CD14-positive monocyte (primary cell): ENCODE measurements around the gene CMTM2. TPM values are rescaled to one million over a fixed set of nuclear protein-coding genes. Genes with fewer than 3 reads are reported as not detected.

Experiments used
- DNase-seq, 3 donors: peaks; one replicate each; pipeline ENCODE4 v3.0.0-alpha.2; 2011 to 2022
- H2AFZ ChIP-seq: 2 replicates; pipeline ENCODE4 v1.6.0; 2012; ENCODE audit warnings: mild to moderate bottlenecking, low read depth, low read length, inconsistent platforms; ENCODE audit not compliant: insufficient read depth, poor library complexity, severe bottlenecking
- H3K27ac ChIP-seq, 2 donors: 1 replicate in 1 of 2; 2 replicates in 1 of 2; pipeline ENCODE4 v1.5.1; 2012 to 2013; ENCODE audit warnings: low read length in 2 of 2, control low read depth in 1 of 2, inconsistent platforms in 1 of 2, low read depth in 1 of 2, mild to moderate bottlenecking in 1 of 2
- H3K27me3 ChIP-seq, 2 donors: one replicate each; pipeline versions ENCODE4 v1.6.0 to v1.6.1; 2011 to 2013; ENCODE audit warnings: low read length in 2 of 2; ENCODE audit not compliant: control insufficient read depth in 2 of 2, insufficient read depth in 2 of 2
- H3K36me3 ChIP-seq, 2 donors: replicated peaks in 1 of 2; 1 replicate in 1 of 2; 2 replicates in 1 of 2; pipeline versions ENCODE4 v1.5.1 to v1.6.1; 2012 to 2013; ENCODE audit warnings: low read length in 2 of 2, control low read depth in 1 of 2, inconsistent platforms in 1 of 2, mild to moderate bottlenecking in 1 of 2; ENCODE audit not compliant: insufficient read depth in 2 of 2, control insufficient read depth in 1 of 2
- H3K4me1 ChIP-seq, 2 donors: 1 replicate in 1 of 2; 2 replicates in 1 of 2; pipeline versions ENCODE4 v1.5.1 to v1.6.1; 2012 to 2013; ENCODE audit warnings: low read length in 2 of 2, control low read depth in 1 of 2, inconsistent platforms in 1 of 2, mild to moderate bottlenecking in 1 of 2, moderate library complexity in 1 of 2; ENCODE audit not compliant: insufficient read depth in 2 of 2, control insufficient read depth in 1 of 2
- H3K4me2 ChIP-seq: replicated peaks from 2 replicates; pipeline ENCODE3; 2012; ENCODE audit warnings: low read length, moderate library complexity, mild to moderate bottlenecking; ENCODE audit not compliant: poor library complexity, severe bottlenecking; ENCODE audit errors: extremely low read depth
- H3K4me3 ChIP-seq, 3 experiments: fragments of 200-600 bp in 1 of 3; sonication (generic) in 1 of 3; replicated peaks in 1 of 3; 1 replicate in 2 of 3; 2 replicates in 1 of 3; pipeline ENCODE4 v1.5.1; 2011 to 2013; ENCODE audit warnings: low read length in 3 of 3, mild to moderate bottlenecking in 3 of 3, control low read depth in 2 of 3, low read depth in 2 of 3, inconsistent platforms in 1 of 3, moderate library complexity in 1 of 3
- H3K79me2 ChIP-seq: 2 replicates; pipeline ENCODE4 v1.6.0; 2012; ENCODE audit warnings: mild to moderate bottlenecking, control low read depth, inconsistent platforms, low read length, moderate library complexity; ENCODE audit not compliant: insufficient read depth
- H3K9ac ChIP-seq: 2 replicates; pipeline ENCODE4 v1.6.0; 2017; ENCODE audit warnings: low read length, mild to moderate bottlenecking; ENCODE audit not compliant: insufficient read depth, poor library complexity, severe bottlenecking
- H3K9me3 ChIP-seq, 2 donors: replicated peaks in 1 of 2; 1 replicate in 1 of 2; 2 replicates in 1 of 2; pipeline versions ENCODE4 v1.5.1 to v1.6.1; 2012 to 2013; ENCODE audit warnings: low read length in 2 of 2, control low read depth in 1 of 2; ENCODE audit not compliant: control insufficient read depth in 1 of 2, insufficient read depth in 1 of 2
- H4K20me1 ChIP-seq: 2 replicates; pipeline ENCODE4 v1.6.0; 2012; ENCODE audit warnings: mild to moderate bottlenecking, low read length, control low read depth, moderate library complexity; ENCODE audit not compliant: insufficient read depth
- H3K27ac Mint-ChIP-seq, 7 donors: one replicate each; pipeline ENCODE4 v1.8.0; 2020; ENCODE audit warnings: mild to moderate bottlenecking in 7 of 7, mixed read lengths in 7 of 7, moderate library complexity in 6 of 7, inconsistent platforms in 2 of 7
- H3K27me3 Mint-ChIP-seq, 3 donors: one replicate each; pipeline ENCODE4 v1.8.0; 2021 to 2022; ENCODE audit warnings: low read depth in 3 of 3, mild to moderate bottlenecking in 3 of 3, mixed read lengths in 3 of 3, moderate library complexity in 3 of 3, inconsistent platforms in 1 of 3
- H3K36me3 Mint-ChIP-seq, 2 donors: one replicate each; pipeline ENCODE4 v1.8.0; 2020; ENCODE audit warnings: mixed read lengths in 2 of 2, inconsistent platforms in 1 of 2, mild to moderate bottlenecking in 1 of 2
- H3K4me1 Mint-ChIP-seq: one replicate; pipeline ENCODE4 v1.8.0; 2020; ENCODE audit warnings: mild to moderate bottlenecking, mixed read lengths
- H3K4me3 Mint-ChIP-seq, 2 donors: one replicate each; pipeline ENCODE4 v1.8.0; 2020; ENCODE audit warnings: mild to moderate bottlenecking in 2 of 2, mixed read lengths in 2 of 2, moderate library complexity in 1 of 2
- H3K9me3 Mint-ChIP-seq, 7 donors: one replicate each; pipeline ENCODE4 v1.8.0; 2020 to 2022; ENCODE audit warnings: mixed read lengths in 7 of 7, mild to moderate bottlenecking in 6 of 7, moderate library complexity in 6 of 7, inconsistent platforms in 2 of 7
- WGBS: methylation state at CpG from one replicate; pipeline ENCODE4 v1.1.5; 2013; ENCODE audit warnings: missing lambda C conversion rate; ENCODE audit not compliant: insufficient coverage; 5-methylcytosine and 5-hydroxymethylcytosine counted together
- intact Hi-C, 2 donors: fragments of 100-400 bp; cut with micrococcal nuclease; formaldehyde crosslinking; loops; one replicate each; pipeline versions ENCODE4 v1.15.0 to v1.15.1; 2023
- polyA plus RNA-seq, 3 donors: library from polyadenylated mRNA; depleted of rRNA in 1 of 3; unstranded in 2 of 3; stranded (reverse) in 1 of 3; fragments of 300-500 nt in 2 of 3; fragments of >200 nt in 1 of 3; fragmentation: Illumina TruSeq in 2 of 3; gene quantifications; 1 replicate in 2 of 3; 2 replicates in 1 of 3; pipeline ENCODE4 v1.2.3, GENCODE V29; 2012 to 2021
- TF ChIP-seq, protein P1 (sequence below): fragments of 200-600 bp; IDR thresholded peaks from one replicate; pipeline ENCODE4 v1.8.0; 2022; ENCODE audit warnings: antibody characterized with exemption, mild to moderate bottlenecking

CMTM2 gene
- polyA plus RNA-seq, 3 donors: 11.0 to 41.6 (median 39.1) TPM

DNA sequence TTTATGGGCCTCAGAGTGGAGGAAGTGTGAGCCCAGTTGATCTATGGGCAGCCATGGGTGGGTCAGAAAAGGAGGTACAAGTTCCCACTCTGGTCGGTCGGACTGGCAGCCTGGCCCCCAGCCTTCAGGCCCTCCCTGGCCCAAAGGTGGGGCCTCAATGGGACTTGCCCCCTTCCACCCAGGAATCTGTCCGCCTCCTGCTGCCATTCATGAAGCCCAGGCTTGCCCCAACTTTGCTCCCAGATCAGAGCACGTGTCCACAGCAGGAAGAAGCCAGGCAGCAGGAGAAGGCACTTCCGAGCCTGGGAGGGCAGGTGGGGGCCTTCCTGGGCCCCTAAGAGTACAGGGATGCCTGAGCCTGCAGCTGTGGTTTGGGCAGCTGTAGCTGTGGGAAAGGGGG is 22.2 kb downstream of the CMTM2 start:
- H3K9ac ChIP-seq: no peak overlapping the region
- H3K4me1 Mint-ChIP-seq: peaks cover 31% of the 10 kb centered on the region
- H4K20me1 ChIP-seq: peaks cover 5% of the 10 kb centered on the region
- H3K27ac ChIP-seq: no peak overlapping the region
- no peak for DNase-seq
- no peak overlapping the region for H3K27ac Mint-ChIP-seq
- H3K36me3 ChIP-seq: no peaks in the 10 kb centered on the region
- H3K4me3 ChIP-seq: no peak overlapping the region
- 89% methylated on average over 3 of the region's 5 CpGs for WGBS
- H3K4me1 ChIP-seq: peaks cover 18 to 20% of the 10 kb centered on the region in 2 donors
- intact Hi-C loops: loop anchor here (5.0 to 10.0 kb wide), 2 partner anchors 34 to 263 kb away; partner anchors contain the start of gene CMTM1 (in 1 of the 2)
- H3K4me2 ChIP-seq: no peak overlapping the region
- H3K27me3 Mint-ChIP-seq: peaks cover 12 to 15% (median 14%) of the 10 kb centered on the region in 3 donors
- H3K9me3 ChIP-seq: peaks cover 0 to 10% of the 10 kb centered on the region in 2 donors
- H3K9me3 Mint-ChIP-seq: peaks cover 0 to 12% (median 8%) of the 10 kb centered on the region in 7 donors
- H3K79me2 ChIP-seq: peaks cover 18% of the 10 kb centered on the region
- no peak overlapping the region for H2AFZ ChIP-seq
- H3K27me3 ChIP-seq: no peaks in the 10 kb centered on the region
- H3K4me3 Mint-ChIP-seq: no peak overlapping the region
- TF ChIP-seq, protein P1, sequence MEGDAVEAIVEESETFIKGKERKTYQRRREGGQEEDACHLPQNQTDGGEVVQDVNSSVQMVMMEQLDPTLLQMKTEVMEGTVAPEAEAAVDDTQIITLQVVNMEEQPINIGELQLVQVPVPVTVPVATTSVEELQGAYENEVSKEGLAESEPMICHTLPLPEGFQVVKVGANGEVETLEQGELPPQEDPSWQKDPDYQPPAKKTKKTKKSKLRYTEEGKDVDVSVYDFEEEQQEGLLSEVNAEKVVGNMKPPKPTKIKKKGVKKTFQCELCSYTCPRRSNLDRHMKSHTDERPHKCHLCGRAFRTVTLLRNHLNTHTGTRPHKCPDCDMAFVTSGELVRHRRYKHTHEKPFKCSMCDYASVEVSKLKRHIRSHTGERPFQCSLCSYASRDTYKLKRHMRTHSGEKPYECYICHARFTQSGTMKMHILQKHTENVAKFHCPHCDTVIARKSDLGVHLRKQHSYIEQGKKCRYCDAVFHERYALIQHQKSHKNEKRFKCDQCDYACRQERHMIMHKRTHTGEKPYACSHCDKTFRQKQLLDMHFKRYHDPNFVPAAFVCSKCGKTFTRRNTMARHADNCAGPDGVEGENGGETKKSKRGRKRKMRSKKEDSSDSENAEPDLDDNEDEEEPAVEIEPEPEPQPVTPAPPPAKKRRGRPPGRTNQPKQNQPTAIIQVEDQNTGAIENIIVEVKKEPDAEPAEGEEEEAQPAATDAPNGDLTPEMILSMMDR: no peak
- H3K36me3 Mint-ChIP-seq: peaks cover 0 to 9% of the 10 kb centered on the region in 2 donors

DNA sequence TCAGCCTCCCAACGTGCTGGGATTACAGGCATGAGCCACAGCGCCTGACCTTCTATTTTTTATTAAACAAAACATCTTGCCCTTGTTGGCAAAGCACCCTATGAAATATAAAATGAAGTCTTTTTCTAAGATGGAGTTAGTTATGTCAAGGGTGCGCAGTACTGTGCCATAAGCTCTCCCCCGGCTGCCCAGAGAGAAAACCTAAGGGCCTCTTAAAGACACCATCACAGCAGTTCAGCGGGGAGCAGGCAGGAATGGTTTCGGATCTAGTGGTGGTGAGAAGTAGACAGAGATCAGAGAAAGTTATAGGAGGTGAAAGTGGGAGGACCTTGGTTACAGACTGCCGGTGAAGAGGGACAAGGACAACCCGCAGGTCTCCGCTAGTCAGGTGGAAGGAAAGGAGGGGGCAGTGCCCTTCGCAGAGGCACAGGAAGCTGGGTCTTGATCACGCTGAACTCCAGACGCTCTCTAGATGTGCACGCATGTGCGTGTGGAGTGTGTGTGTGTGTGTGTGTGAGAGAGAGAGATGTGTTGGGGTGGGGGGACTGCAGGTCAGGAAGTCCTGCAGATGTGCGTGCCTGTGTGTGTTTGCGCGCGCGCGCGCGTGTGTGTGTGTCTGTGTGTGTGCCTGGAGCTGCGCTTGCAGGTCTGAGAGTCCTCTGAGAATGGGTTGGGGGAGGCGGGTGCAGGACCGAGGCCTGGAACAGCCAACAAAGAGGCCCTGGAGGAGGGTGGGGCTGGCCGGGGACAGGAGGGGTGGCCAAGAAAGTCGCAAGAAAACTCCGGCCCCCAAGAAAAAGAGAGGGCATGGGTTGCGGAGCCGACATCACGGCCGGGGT is 24.5 kb downstream of the CMTM2 start:
- DNase-seq: peak; percentile 57 to 83 (median 64)
- Mint-ChIP-seq H3K27me3 (peaks cover 9 to 15% (median 12%) of the 10 kb centered on the region in 3 donors), H3K27ac (peak overlapping the region in 6 of 7 donors; percentile 52 to 90 (median 76)), H3K9me3 (peaks cover 0 to 12% (median 8%) of the 10 kb centered on the region in 7 donors), H3K4me3 (peak overlapping the region; percentile 93 to 95), H3K36me3 (peaks cover 7 to 24% of the 10 kb centered on the region in 2 donors), H3K4me1 (peaks cover 43% of the 10 kb centered on the region)
- H3K9me3 ChIP-seq: peaks cover 0 to 10% of the 10 kb centered on the region in 2 donors
- H3K79me2 ChIP-seq: peaks cover 35% of the 10 kb centered on the region
- peak overlapping the region; percentile 88 for H3K9ac ChIP-seq
- under 1% methylated on average over 25 of the region's 32 CpGs for WGBS
- peaks cover 40 to 42% of the 10 kb centered on the region in 2 donors for H3K4me1 ChIP-seq
- H3K4me3 ChIP-seq: peak overlapping the region; percentile 74 to 91 (median 91)
- H3K27ac ChIP-seq: peak overlapping the region in 1 of 2 donors; percentile 73
- H3K36me3 ChIP-seq: peaks cover 4 to 15% of the 10 kb centered on the region in 2 donors
- H3K27me3 ChIP-seq: no peaks in the 10 kb centered on the region
- peaks cover 28% of the 10 kb centered on the region for H4K20me1 ChIP-seq
- H3K4me2 ChIP-seq: peak overlapping the region; percentile 94
- intact Hi-C loops: loop anchor here (2.0 to 10.0 kb wide), 3 partner anchors 36 to 261 kb away; partner anchors contain the start of gene CMTM1 (in 1 of the 2)
- TF ChIP-seq, protein P1: no peak
- H2AFZ ChIP-seq: peak overlapping the region; percentile 73
